Measurements from ENCODE around the gene PIP4K2A. TPM values are rescaled to one million over a fixed set of nuclear protein-coding genes. Genes with fewer than 3 reads are reported as not detected.
A peak's percentile ranks its signal among the peaks of the same experiment; 100 is the strongest.

Gene PIP4K2A
- total RNA-seq, 1 donor from 2014 or later, result 44.1 TPM

DNA sequence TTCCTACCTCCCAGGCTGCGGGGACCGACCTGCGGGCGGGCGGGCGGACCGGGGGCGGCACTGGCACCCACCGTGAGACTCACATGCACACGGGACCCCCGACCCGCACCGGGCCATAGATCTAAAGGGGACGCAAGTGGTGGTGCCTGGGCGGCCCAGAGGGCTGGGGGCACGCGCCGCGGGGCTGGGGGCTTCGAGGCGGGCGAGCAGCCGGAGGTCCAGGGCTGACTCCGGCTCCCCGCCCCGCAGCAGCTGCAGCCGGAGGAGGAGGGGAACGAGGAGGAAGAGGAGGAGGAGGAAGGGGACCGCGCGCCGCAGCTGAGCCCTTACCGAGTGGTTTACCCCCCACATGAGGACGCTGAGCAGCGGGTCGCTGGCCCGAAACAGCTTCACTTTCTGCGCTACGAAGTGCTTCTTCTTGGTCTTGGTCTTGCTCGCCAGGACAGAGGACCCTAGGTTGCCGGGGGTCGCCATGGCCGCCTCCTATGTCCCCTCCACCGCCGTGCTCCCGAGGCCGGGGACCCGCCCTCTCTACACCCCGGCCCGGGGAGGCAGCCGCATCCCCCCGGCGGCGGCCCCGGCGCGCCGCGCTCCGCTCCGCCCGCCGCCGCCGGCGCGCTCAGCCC is 412 bp downstream of the PIP4K2A start:
- DNase-seq (ENCODE audit: low spot score), result no peak

DNA sequence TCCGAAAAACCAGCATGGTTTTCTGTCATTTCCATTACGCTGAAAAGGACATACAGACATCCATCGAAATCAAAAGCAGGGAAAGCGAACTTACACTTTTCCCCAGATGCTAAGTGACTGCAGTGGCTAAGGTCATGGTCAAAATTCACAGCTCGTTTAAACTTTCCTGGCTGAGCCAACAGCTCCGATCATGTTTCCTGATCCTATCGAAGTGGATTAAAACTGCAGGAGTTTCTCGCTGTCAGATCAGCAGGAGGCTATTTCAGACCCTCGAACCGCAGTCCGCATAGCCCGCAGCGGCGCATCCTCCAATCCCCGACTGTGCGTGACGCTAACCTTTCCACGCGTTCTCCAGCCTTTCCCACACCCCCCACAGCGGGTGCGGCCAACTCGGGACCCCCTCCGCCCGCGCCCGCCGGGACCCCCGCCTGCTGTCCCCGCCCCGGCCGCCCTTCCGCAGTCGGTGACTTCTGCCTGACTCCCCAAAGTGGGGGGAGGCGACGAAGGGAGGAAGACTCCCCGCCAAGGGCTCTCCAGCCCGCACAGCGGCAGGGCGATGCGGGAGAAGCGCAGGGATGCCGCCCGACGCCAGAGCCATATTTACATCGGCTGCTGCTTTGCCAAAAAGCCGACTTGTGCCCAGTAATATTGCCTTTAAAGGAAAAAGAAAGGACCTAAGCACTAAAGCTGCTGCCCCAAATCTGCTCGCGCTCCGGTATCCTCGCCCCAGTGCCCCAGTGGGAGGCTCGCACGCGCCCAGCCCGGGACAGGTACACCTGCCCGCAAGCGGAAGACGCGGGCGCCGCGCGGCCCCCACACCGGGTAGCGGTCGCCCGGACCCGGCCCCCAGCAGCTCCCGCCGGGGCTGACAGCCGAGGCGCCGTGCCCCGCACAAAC is 1.2 kb downstream of the PIP4K2A start:
- DNase-seq (ENCODE audit: low spot score), result no peak
- TF ChIP-seq, protein P1, sequence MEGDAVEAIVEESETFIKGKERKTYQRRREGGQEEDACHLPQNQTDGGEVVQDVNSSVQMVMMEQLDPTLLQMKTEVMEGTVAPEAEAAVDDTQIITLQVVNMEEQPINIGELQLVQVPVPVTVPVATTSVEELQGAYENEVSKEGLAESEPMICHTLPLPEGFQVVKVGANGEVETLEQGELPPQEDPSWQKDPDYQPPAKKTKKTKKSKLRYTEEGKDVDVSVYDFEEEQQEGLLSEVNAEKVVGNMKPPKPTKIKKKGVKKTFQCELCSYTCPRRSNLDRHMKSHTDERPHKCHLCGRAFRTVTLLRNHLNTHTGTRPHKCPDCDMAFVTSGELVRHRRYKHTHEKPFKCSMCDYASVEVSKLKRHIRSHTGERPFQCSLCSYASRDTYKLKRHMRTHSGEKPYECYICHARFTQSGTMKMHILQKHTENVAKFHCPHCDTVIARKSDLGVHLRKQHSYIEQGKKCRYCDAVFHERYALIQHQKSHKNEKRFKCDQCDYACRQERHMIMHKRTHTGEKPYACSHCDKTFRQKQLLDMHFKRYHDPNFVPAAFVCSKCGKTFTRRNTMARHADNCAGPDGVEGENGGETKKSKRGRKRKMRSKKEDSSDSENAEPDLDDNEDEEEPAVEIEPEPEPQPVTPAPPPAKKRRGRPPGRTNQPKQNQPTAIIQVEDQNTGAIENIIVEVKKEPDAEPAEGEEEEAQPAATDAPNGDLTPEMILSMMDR (IDR thresholded peaks at IDR 0.05), result no peak
- Mint-ChIP-seq H3K27ac (ENCODE audit: unreplicated experiment) (peak overlapping the region; percentile 77), H3K36me3 (ENCODE audit: low read depth) (no peaks in the 10 kb centered on the region), H3K4me1 (ENCODE audit: low read depth) (peaks cover 33% of the 10 kb centered on the region), H3K9me3 (ENCODE audit: low read depth) (no peaks in the 10 kb centered on the region), H3K4me3 (ENCODE audit: unreplicated experiment) (peak overlapping the region; percentile 82), H3K27me3 (ENCODE audit: low read depth) (no peaks in the 10 kb centered on the region)

More for the DNA sequence above, 412 bp downstream of the PIP4K2A start:
- H3K4me1 Mint-ChIP-seq (ENCODE audit: low read depth), result peaks cover 33% of the 10 kb centered on the region
- H3K9me3 Mint-ChIP-seq (ENCODE audit: low read depth), result no peaks in the 10 kb centered on the region
- peak overlapping the region; percentile 82 for H3K4me3 Mint-ChIP-seq (ENCODE audit: unreplicated experiment)
- H3K27ac Mint-ChIP-seq (ENCODE audit: unreplicated experiment), result peak overlapping the region; percentile 54
- no peaks in the 10 kb centered on the region for H3K36me3 Mint-ChIP-seq (ENCODE audit: low read depth)
- H3K27me3 Mint-ChIP-seq (ENCODE audit: low read depth), result no peaks in the 10 kb centered on the region
- TF ChIP-seq, protein P1 (IDR thresholded peaks at IDR 0.05), result no peak

DNA sequence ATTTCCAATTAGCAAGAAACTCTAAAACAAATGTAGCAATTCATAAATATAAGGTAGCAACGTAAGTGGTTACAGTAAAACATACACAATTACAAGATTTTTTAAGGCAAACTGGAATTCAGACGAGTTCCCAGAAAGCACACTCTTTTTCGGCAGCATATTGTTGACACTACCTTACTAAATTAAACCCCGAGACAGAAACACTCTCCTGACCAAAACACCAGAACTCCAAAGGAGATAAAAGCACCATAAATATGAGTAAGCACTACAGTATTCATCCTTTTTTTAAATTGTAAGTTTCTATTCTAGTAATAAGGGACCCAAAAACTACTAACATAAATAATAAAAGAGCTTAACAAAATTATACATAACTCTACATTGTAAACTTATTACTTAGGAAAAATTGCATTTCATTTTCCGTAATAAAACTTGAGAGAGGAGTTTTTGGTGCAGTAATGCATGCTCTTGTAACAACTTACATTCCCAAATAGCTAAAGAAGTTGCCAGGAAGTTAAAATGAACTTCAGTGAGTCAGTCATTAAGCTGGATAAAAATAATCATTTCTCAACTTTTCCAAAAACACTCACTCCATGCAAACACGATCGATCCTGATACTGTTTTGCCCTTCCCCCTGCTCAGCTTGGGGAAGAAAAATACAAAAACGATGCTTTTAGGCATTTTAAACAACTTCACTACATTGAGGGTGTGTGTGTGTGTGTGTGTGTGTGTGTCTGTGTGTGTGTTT is 2.0 kb downstream of the PIP4K2A start:
- Mint-ChIP-seq H3K27ac (ENCODE audit: unreplicated experiment) (peak overlapping the region; percentile 77), H3K36me3 (ENCODE audit: low read depth) (no peaks in the 10 kb centered on the region), H3K4me3 (ENCODE audit: unreplicated experiment) (peak overlapping the region; percentile 82), H3K4me1 (ENCODE audit: low read depth) (peaks cover 33% of the 10 kb centered on the region), H3K9me3 (ENCODE audit: low read depth) (no peaks in the 10 kb centered on the region), H3K27me3 (ENCODE audit: low read depth) (no peaks in the 10 kb centered on the region)
- no peak for DNase-seq (ENCODE audit: low spot score)
- TF ChIP-seq, protein P1 (IDR thresholded peaks at IDR 0.05), result no peak

DNA sequence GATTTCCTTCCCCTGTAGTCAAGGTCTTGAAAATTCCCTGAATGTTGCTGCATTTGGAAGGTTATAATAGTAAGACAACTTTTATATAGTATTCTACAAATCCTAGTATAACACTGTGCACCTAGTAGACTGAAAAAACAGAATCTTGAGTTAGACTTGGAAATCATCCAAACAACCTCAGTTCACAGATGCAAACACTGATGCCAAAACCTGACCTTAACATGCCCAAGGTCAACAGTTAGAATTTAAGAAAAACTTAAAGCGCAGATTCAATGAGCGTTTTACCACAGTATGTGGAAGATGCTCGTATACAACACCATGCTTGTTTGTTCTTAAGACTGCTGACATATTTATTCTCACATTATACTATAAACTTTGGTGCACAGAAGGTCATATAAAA is 3.0 kb downstream of the PIP4K2A start:
- Mint-ChIP-seq H3K4me3 (ENCODE audit: unreplicated experiment) (no peak overlapping the region), H3K27ac (ENCODE audit: unreplicated experiment) (peak overlapping the region; percentile 67), H3K27me3 (ENCODE audit: low read depth) (no peaks in the 10 kb centered on the region), H3K4me1 (ENCODE audit: low read depth) (peaks cover 34% of the 10 kb centered on the region), H3K9me3 (ENCODE audit: low read depth) (no peaks in the 10 kb centered on the region), H3K36me3 (ENCODE audit: low read depth) (no peaks in the 10 kb centered on the region)
- TF ChIP-seq, protein P1 (IDR thresholded peaks at IDR 0.05), result no peak
- DNase-seq (ENCODE audit: low spot score), result no peak

Measured in chondrocyte (in vitro differentiated cells).